ENCODE results near the gene REST. TPM values are rescaled to one million over a fixed set of nuclear protein-coding genes. Genes with fewer than 3 reads are reported as not detected.

Gene REST, protein sequence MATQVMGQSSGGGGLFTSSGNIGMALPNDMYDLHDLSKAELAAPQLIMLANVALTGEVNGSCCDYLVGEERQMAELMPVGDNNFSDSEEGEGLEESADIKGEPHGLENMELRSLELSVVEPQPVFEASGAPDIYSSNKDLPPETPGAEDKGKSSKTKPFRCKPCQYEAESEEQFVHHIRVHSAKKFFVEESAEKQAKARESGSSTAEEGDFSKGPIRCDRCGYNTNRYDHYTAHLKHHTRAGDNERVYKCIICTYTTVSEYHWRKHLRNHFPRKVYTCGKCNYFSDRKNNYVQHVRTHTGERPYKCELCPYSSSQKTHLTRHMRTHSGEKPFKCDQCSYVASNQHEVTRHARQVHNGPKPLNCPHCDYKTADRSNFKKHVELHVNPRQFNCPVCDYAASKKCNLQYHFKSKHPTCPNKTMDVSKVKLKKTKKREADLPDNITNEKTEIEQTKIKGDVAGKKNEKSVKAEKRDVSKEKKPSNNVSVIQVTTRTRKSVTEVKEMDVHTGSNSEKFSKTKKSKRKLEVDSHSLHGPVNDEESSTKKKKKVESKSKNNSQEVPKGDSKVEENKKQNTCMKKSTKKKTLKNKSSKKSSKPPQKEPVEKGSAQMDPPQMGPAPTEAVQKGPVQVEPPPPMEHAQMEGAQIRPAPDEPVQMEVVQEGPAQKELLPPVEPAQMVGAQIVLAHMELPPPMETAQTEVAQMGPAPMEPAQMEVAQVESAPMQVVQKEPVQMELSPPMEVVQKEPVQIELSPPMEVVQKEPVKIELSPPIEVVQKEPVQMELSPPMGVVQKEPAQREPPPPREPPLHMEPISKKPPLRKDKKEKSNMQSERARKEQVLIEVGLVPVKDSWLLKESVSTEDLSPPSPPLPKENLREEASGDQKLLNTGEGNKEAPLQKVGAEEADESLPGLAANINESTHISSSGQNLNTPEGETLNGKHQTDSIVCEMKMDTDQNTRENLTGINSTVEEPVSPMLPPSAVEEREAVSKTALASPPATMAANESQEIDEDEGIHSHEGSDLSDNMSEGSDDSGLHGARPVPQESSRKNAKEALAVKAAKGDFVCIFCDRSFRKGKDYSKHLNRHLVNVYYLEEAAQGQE
- 11.3 and 20.0 TPM in 2 replicates for total RNA-seq

DNA sequence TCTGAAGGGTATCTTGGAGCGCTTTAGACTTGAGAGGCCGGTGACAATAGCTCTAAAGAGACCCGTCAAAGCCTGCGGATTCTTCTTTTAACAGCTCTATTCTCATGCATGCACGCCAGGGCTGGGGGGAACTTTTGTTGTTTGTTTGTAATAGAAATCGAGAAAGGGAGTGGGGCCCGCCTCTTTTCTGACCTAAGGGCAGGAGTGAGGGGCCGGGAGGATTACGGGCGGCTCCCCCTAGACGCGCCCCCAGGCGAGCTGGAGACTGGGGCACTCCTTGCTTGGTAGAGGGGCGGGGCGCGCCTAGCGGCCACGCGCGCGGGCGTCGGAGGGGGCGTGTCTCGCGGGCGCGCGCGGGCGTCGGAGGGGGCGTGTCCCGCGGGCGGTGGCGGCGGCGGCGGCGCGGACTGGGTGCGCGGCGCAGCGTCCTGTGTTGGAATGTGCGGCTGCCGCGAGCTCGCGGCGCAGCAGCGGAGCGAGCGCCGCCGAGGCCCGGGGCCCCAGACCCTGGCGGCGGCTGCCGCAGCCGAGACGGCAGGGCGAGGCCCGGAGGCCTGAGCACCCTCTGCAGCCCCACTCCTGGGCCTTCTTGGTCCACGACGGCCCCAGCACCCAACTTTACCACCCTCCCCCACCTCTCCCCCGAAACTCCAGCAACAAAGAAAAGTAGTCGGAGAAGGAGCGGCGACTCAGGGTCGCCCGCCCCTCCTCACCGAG is at the start of gene REST:
Gene REST (plus strand): TSS at position 412 of the 717 bp plus-strand sequence. CDS start 2,739 bp downstream, outside the sequence.

DNA sequence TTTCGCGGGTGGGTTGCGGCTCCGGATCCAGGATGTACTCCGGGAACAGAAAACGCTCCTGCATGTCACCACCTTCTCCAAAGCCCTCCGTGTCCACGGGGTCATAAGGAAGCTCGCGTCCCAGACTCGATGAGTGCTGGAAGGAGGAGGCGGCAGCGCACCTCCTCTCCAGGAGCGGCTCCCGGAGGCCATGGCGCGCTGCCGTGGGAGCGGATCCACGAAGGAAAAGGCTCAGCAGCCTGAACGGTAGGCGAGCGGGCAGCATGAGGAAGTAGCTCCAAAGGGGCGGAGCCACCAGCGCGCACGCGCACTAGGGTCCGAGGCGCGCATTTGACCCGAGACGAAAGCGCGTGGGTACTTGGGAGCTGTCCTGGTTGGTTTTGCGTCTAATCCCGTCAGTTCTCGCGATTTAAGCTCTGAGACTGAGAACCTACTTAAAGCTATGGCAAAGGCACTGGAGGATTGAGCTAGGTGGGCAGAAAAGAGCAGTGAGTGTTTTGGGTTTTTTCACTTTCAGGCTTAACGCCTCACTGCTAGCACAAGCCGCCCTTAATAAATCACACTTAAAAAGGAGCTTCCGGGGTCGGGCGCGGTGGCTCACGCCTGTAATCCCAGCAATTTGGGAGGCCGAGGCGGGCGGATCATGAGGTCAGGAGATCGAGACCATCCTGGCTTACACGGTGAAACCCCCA is 69.8 kb downstream of the REST start, which contains the start of gene NOA1:
Gene NOA1 (minus strand): TSS at position 286 of the 692 bp plus-strand sequence. CDS start 21 bp downstream, at position 265.

DNA sequence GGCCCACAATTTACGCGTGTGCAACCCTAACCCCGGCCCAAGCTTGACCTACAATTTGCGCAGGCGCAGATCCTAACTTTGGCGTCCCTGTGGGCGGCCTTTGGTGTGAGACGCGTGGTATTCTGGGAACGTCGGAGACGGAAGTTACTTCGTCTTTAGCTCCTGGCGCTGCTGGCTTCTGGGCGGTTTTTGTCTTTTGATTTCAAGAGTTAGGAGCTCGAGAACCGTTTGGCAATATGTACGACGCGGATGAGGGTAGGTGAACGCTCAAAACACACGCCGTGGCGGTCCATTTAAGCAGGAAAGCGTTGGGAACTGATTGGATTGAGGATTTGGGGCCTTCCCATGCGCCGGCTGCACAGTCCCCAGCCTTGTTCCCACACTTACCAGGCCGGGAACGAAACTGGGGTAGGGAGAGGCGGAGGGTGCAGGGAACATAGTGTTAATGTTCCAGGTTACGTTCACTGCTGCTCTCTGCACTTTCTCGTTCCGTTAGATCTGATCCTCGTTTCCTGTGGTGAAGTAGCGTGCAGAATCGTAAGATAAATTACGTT is 71.1 kb downstream of the REST start, which contains the start of gene POLR2B:
Gene POLR2B (plus strand): TSS at position 147 of the 554 bp plus-strand sequence. CDS start 90 bp downstream, at position 237.

Other genes with a start within 250 kb of the REST start
- 0.34 and 10.4 TPM in 2 replicates for gene HOPX, start 226.6 kb upstream of the REST start, total RNA-seq
- gene SPINK2, start 86.2 kb upstream of the REST start, total RNA-seq = not detected in 2 replicates
- gene NOA1, start 69.7 kb downstream of the REST start, total RNA-seq = 12.2 and 15.8 TPM in 2 replicates
- 98.0 and 107 TPM in 2 replicates for gene POLR2B, start 71.0 kb downstream of the REST start, total RNA-seq
- gene IGFBP7, start 202.5 kb downstream of the REST start, total RNA-seq = 112 and 163 TPM in 2 replicates

Measured in bronchial smooth muscle cell (primary cell).